GM18502 (cell line): ENCODE data around the gene LRCH4.
A peak's percentile ranks its signal among the peaks of the same experiment; 100 is the strongest.

Experiments
- ATAC-seq: cut with Tn5 transposase; IDR thresholded peaks from one replicate; pipeline ENCODE4 v1.9.1; 2021; ENCODE audit warnings: mild to moderate bottlenecking; ENCODE audit not compliant: unreplicated experiment, poor library complexity

Gene LRCH4

GRCh38 chr7:100585511-100586265, at the start of gene LRCH4:
Gene LRCH4, minus strand, starts transcription at chr7:100586129. Its CDS starts 29 bp downstream, at chr7:100586100.
- ATAC-seq, result peak; percentile 30

- ATAC-seq, result peak; percentile 62
These were observed 47.2 kb upstream of the LRCH4 start for GRCh38 chr7:100632951-100633717.

- ATAC-seq, result no peak
These were observed 44.1 kb upstream of the LRCH4 start for GRCh38 chr7:100630066-100630465.

- no peak for ATAC-seq
These were observed 43.3 kb upstream of the LRCH4 start for GRCh38 chr7:100629117-100629716.

GRCh38 chr7:100627238-100627549, 41.3 kb upstream of the LRCH4 start:
- no peak for ATAC-seq

GRCh38 chr7:100626530-100627237, 40.8 kb upstream of the LRCH4 start:
- peak; percentile 81 for ATAC-seq

GRCh38 chr7:100626055-100626454, 40.1 kb upstream of the LRCH4 start:
- no peak for ATAC-seq

- no peak for ATAC-seq
These were observed 38.3 kb upstream of the LRCH4 start for GRCh38 chr7:100623951-100624824.

- no peak for ATAC-seq
These were observed 35.6 kb upstream of the LRCH4 start for GRCh38 chr7:100621554-100621953.

- no peak for ATAC-seq
These were observed 34.9 kb upstream of the LRCH4 start for GRCh38 chr7:100620804-100621203.

GRCh38 chr7:100620239-100620638, 34.3 kb upstream of the LRCH4 start:
- ATAC-seq, result no peak

- no peak for ATAC-seq
These were observed 28.5 kb upstream of the LRCH4 start for GRCh38 chr7:100614308-100614861.

GRCh38 chr7:100613412-100614175, 27.7 kb upstream of the LRCH4 start:
- no peak for ATAC-seq

GRCh38 chr7:100612730-100613390, 26.9 kb upstream of the LRCH4 start:
- no peak for ATAC-seq

GRCh38 chr7:100611983-100612729, 26.2 kb upstream of the LRCH4 start, which contains the start of gene MOSPD3:
Gene MOSPD3, plus strand, starts transcription at chr7:100612540. Its CDS starts 252 bp downstream, at chr7:100612792.
- ATAC-seq, result peak; percentile 92

GRCh38 chr7:100609958-100610357, 24.0 kb upstream of the LRCH4 start:
- ATAC-seq, result no peak

- ATAC-seq, result no peak
These were observed 21.2 kb upstream of the LRCH4 start for GRCh38 chr7:100607111-100607510.
